Right lobe of liver (tissue), 5 donors: ENCODE data around the gene BCKDHA. TPM values are rescaled to one million over a fixed set of nuclear protein-coding genes. Genes with fewer than 3 reads are reported as not detected.

ENCODE experiments used
- small RNA-seq, 2 experiments: library from RNA; depleted of rRNA; stranded (forward); fragments of <200 nt; gene quantifications; one replicate each; pipeline ENCODE3, GENCODE V24; 2016
- total RNA-seq, 6 experiments: library from RNA; depleted of rRNA in 2 of 6; stranded (reverse); fragments of >200 nt in 2 of 6; fragmentation: NEBNext Ultra II Directional in 3 of 6; extraction: Animal tissue kit (Norgen Biotek cat#: 25700) in 3 of 6; gene quantifications; one replicate each; pipeline versions ENCODE4 v1.1.0 to v1.2.4, GENCODE V29; 2016 to 2023
- donor health status: DM: no; HTN: no; CAD: no.
- donor health status: DM: no; HTN: no; CAD: no.
- donor health status: DM: no; HTN: yes; CAD: no.
- donor health status: DM: no; HTN: yes; CAD: no.

Gene BCKDHA
- total RNA-seq, 6 experiments from 2014 or later = 32.1 to 68.7 (median 48.9) TPM

Small RNA genes within 50 kb of the gene (small RNA-seq; reads per million reads assigned to genes)
- 0 reads per million in 2 experiments for gene RF00017

Other genes with a start within 250 kb of the BCKDHA start
- 1 to 10 TPM in 3 of 6 experiments, under 1 TPM in 3; 0.54 to 1.9 (median 0.99) TPM for gene CYP2S1, start 204.6 kb upstream of the BCKDHA start, total RNA-seq
- gene AXL, start 178.6 kb upstream of the BCKDHA start, total RNA-seq = 10 to 100 TPM in 3 of 6 experiments, 1 to 10 TPM in 3; 5.7 to 20.3 (median 10.2) TPM
- gene HNRNPUL1, start 133.4 kb upstream of the BCKDHA start, total RNA-seq = 10 to 100 TPM; 53.5 to 70.0 (median 61.8) TPM
- 1 to 10 TPM; 4.6 to 7.2 (median 6.9) TPM for gene CCDC97, start 87.6 kb upstream of the BCKDHA start, total RNA-seq
- 10 to 100 TPM in 2 of 6 experiments, 1 to 10 TPM in 4; 4.9 to 19.1 (median 8.5) TPM for gene TGFB1, start 43.9 kb upstream of the BCKDHA start, total RNA-seq
- gene B9D2, start 33.7 kb upstream of the BCKDHA start, total RNA-seq = 1 to 10 TPM; 1.7 to 4.4 (median 2.6) TPM
- gene TMEM91, start 21.3 kb upstream of the BCKDHA start, total RNA-seq = 1 to 10 TPM; 1.8 to 4.1 (median 3.0) TPM
- gene EXOSC5, start 459 bp upstream of the BCKDHA start, total RNA-seq = 10 to 100 TPM in 5 of 6 experiments, 1 to 10 TPM in 1; 6.1 to 26.6 (median 14.1) TPM
- 1 to 10 TPM in 1 of 6 experiments, under 1 TPM in 5; 0.50 to 1.2 (median 0.63) TPM for gene B3GNT8, start 29.6 kb downstream of the BCKDHA start, total RNA-seq
- gene DMAC2, start 42.1 kb downstream of the BCKDHA start, total RNA-seq = 10 to 100 TPM; 18.9 to 30.5 (median 22.5) TPM
- gene ERICH4, start 45.3 kb downstream of the BCKDHA start, total RNA-seq = not detected
- 1 to 10 TPM in 3 of 6 experiments, under 1 TPM in 2, not detected in 1; 0.49 to 1.4 (median 1.2) TPM for gene CEACAM21, start 178.3 kb downstream of the BCKDHA start, total RNA-seq
- 1 to 10 TPM in 2 of 6 experiments, under 1 TPM in 4; 0.29 to 3.4 (median 0.58) TPM for gene CEACAM4, start 229.3 kb downstream of the BCKDHA start, total RNA-seq